T-cell (primary cell): ENCODE results near the gene ATL1. TPM values are rescaled to one million over a fixed set of nuclear protein-coding genes. Genes with fewer than 3 reads are reported as not detected.
"Not testable (repeated sequence)": the region's sequence is repeated elsewhere in the genome, so short reads cannot be mapped to it uniquely, and the experiment has no call there.

Experiments
- ATAC-seq, 4 experiments: fragments of 200-7000 bp in 3 of 4; fragments of 150-1000 bp in 1 of 4; cut with Tn5 transposase; replicated peaks in 1 of 4; 1 replicate in 3 of 4; 2 replicates in 1 of 4; pipeline ENCODE4 v1.10.0; 2021; ENCODE audit warnings: moderate library complexity in 3 of 4, mild to moderate bottlenecking in 2 of 4, moderate number of reproducible peaks in 1 of 4
- CTCF ChIA-PET, 2 donors: fragments of 300-600 bp; sonication (Branson Sonifier 250); formaldehyde crosslinking; loops; one replicate each; lab custom pipeline; 2022; ENCODE audit warnings: antibody characterized with exemption in 2 of 2; lab: Charles Lee
- POLR2A ChIA-PET, 2 donors: fragments of 300-600 bp; sonication (Branson Sonifier 250); formaldehyde crosslinking; loops; one replicate each; lab custom pipeline; 2022; ENCODE audit warnings: antibody characterized with exemption in 2 of 2; lab: Charles Lee
- DNase-seq, 35 experiments: peaks; one replicate each; pipeline versions ENCODE4 v3.0.0 to v3.0.0-alpha.2; 2013 to 2023
- H3K27ac ChIP-seq: one replicate; pipeline ENCODE4 v1.5.1; 2013; ENCODE audit warnings: low read length
- H3K27me3 ChIP-seq, 2 experiments: replicated peaks in 1 of 2; 1 replicate in 1 of 2; 2 replicates in 1 of 2; pipeline versions ENCODE4 v1.6.1 to v1.7.0; 2013; ENCODE audit warnings: low read length in 1 of 2, mixed read lengths in 1 of 2; ENCODE audit not compliant: control insufficient read depth in 2 of 2, insufficient read depth in 2 of 2; ENCODE audit errors: extremely low read depth in 1 of 2
- H3K36me3 ChIP-seq, 2 donors: 1 replicate in 1 of 2; 2 replicates in 1 of 2; pipeline versions ENCODE4 v1.6.1 to v1.7.0; 2013; ENCODE audit warnings: low read length in 1 of 2; ENCODE audit not compliant: control insufficient read depth in 2 of 2, insufficient read depth in 1 of 2; ENCODE audit errors: extremely low read depth in 1 of 2
- H3K4me1 ChIP-seq, 2 experiments: 1 replicate in 1 of 2; 2 replicates in 1 of 2; pipeline versions ENCODE4 v1.6.1 to v1.7.0; 2013; ENCODE audit warnings: low read length in 2 of 2, mixed read lengths in 1 of 2; ENCODE audit not compliant: insufficient read depth in 2 of 2, control insufficient read depth in 1 of 2; ENCODE audit errors: extremely low read depth in 1 of 2
- H3K4me3 ChIP-seq, 2 donors: 1 replicate in 1 of 2; 2 replicates in 1 of 2; pipeline versions ENCODE4 v1.5.1 to v1.7.0; 2013; ENCODE audit warnings: mild to moderate bottlenecking in 2 of 2, low read length in 1 of 2, moderate library complexity in 1 of 2; ENCODE audit not compliant: control insufficient read depth in 1 of 2; ENCODE audit errors: extremely low read depth in 1 of 2
- H3K9me3 ChIP-seq: 2 replicates; pipeline ENCODE4 v1.7.0; 2013
- H3K27ac Mint-ChIP-seq, 2 donors: one replicate each; pipeline ENCODE4 v1.8.0; 2020 to 2021; ENCODE audit warnings: mild to moderate bottlenecking in 2 of 2, mixed read lengths in 2 of 2
- H3K27me3 Mint-ChIP-seq, 2 donors: one replicate each; pipeline ENCODE4 v1.8.0; 2021 to 2022; ENCODE audit warnings: mixed read lengths in 2 of 2
- H3K36me3 Mint-ChIP-seq: one replicate; pipeline ENCODE4 v1.8.0; 2021; ENCODE audit warnings: mixed read lengths
- H3K4me1 Mint-ChIP-seq, 3 donors: one replicate each; pipeline ENCODE4 v1.8.0; 2020 to 2022; ENCODE audit warnings: mixed read lengths in 3 of 3, mild to moderate bottlenecking in 1 of 3
- H3K4me3 Mint-ChIP-seq, 3 donors: one replicate each; pipeline ENCODE4 v1.8.0; 2020 to 2022; ENCODE audit warnings: mild to moderate bottlenecking in 3 of 3, mixed read lengths in 3 of 3, moderate library complexity in 3 of 3
- H3K9me3 Mint-ChIP-seq, 3 donors: one replicate each; pipeline ENCODE4 v1.8.0; 2020 to 2022; ENCODE audit warnings: mixed read lengths in 3 of 3
- WGBS: methylation state at CpG from one replicate; pipeline ENCODE4 v1.1.5; 2013; ENCODE audit warnings: missing lambda C conversion rate; ENCODE audit not compliant: insufficient coverage; 5-methylcytosine and 5-hydroxymethylcytosine counted together
- total RNA-seq, 35 experiments: library from RNA in 6 of 35; stranded (reverse) in 6 of 35; fragments of 120-200 nt in 1 of 35; gene quantifications; one replicate each; pipeline versions ENCODE4 v1.2.1 to v1.2.4 and lab custom pipeline; 2013 to 2026

The ATL1 gene
- total RNA-seq, 5 donors from 2014 or later (not counting 1 experiment from before 2014, with no cell fraction given), result 1.2 to 3.2 (median 2.1) TPM

DNA sequence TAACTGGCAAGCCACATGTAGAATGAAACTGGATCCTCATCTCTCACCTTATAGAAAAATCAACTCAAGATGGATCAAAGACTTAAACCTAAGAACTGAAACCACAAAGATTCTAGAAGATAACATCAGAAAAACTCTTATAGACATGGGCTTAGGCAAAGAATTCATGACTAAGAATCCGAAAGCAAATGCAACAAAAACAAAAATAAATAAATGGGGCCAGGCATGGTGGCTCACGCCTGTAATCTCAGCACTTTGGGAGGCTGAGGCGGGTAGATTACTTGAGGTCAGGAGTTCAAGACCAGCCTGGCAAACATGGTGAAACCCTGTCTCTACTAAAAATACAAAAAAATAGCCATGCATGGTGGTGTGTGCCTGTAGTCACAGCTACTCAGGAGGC is 7.1 kb upstream of the ATL1 start:
- H3K4me1 ChIP-seq, DNase-seq, H3K4me3 ChIP-seq, POLR2A ChIA-PET, H3K4me1 Mint-ChIP-seq, H3K36me3 Mint-ChIP-seq, ATAC-seq, H3K27ac Mint-ChIP-seq, CTCF ChIA-PET, H3K9me3 ChIP-seq, H3K27me3 ChIP-seq, H3K36me3 ChIP-seq, H3K4me3 Mint-ChIP-seq, H3K27ac ChIP-seq: not testable (repeated sequence)
- Mint-ChIP-seq H3K9me3 (peaks cover 5 to 13% (median 12%) of the 10 kb centered on the region in 3 donors), H3K27me3 (peaks cover 33 to 38% of the 10 kb centered on the region in 2 donors)
- no CpG with 5 or more reads among the region's 3 CpGs for WGBS

DNA sequence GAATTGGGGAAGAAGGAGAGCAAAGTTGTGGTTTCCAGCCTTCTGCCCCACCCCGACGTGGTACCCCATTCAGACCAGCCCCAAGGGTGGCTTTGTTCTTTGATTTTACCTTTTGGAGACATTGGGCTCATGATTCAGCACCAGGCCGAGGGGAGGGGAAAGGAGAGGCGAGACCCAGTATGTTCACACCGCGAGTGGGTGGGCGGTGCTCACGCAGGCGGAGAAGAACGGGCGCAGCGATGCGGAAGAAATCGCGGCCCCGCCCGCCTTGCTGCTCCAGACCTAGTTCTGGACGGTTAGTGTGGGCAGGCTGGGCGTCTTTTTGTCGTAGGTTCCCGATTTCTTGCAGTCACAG is 963 bp downstream of the ATL1 start:
- Mint-ChIP-seq H3K36me3 (no peaks in the 10 kb centered on the region), H3K27ac (no peak overlapping the region)

DNA sequence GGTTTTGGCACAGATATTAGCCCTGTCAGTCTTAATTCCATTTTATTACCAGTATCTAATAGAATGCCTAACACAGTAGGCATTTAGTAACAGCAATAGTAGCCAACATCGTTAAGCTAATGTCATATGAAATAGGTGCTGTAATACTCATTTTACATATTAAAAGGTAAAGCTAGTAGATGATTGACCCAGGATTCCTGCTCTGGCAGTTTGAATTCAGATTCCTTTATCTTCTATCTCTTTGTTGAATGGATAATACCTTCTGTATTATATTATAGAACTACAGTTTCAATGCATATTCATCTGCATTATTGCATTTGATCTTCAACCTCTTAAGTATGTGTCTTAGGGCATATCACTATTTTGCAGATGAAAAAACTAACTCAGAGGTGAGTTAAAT is 2.9 kb downstream of the ATL1 start:
- Histone ChIP-seq H3K9me3 (no peaks in the 10 kb centered on the region), H3K36me3 (no peaks in the 10 kb centered on the region), H3K27me3 (peaks cover 0 to 18% of the 10 kb centered on the region in 2 experiments), H3K27ac (no peak overlapping the region), H3K4me1 (peaks cover 6 to 14% of the 10 kb centered on the region in 2 experiments), H3K4me3 (no peak overlapping the region)
- no peak overlapping the region for H3K4me3 Mint-ChIP-seq
- peaks cover 0 to 4% (median 0%) of the 10 kb centered on the region in 3 donors for H3K9me3 Mint-ChIP-seq
- DNase-seq (no peak), ATAC-seq (no peak)
- WGBS, result no CpG with 5 or more reads among the region's 1 CpG
- ChIA-PET POLR2A (no interaction called here), CTCF (interaction anchor here in 1 of 2 donors (0.5 to 0.6 kb wide), 2 partner anchors 34 to 139 kb away, joined by 3 to 5 read pairs; no protein-coding TSS in a partner anchor)
- peaks cover 8 to 13% (median 8%) of the 10 kb centered on the region in 3 donors for H3K4me1 Mint-ChIP-seq
- H3K27ac Mint-ChIP-seq, result no peak overlapping the region
- peaks cover 23 to 34% of the 10 kb centered on the region in 2 donors for H3K27me3 Mint-ChIP-seq
- H3K36me3 Mint-ChIP-seq, result no peaks in the 10 kb centered on the region

More for the DNA sequence above, 963 bp downstream of the ATL1 start:
- Histone ChIP-seq H3K27ac (no peak overlapping the region), H3K27me3 (peaks cover 0 to 22% of the 10 kb centered on the region in 2 experiments), H3K9me3 (no peaks in the 10 kb centered on the region), H3K36me3 (no peaks in the 10 kb centered on the region), H3K4me1 (peaks cover 6 to 14% of the 10 kb centered on the region in 2 experiments), H3K4me3 (peak overlapping the region; percentile 53 to 71)
- ChIA-PET POLR2A (no interaction called here), CTCF (interaction anchor here in 1 of 2 donors (1.5 kb wide), 1 partner anchor 18 kb away, joined by 5 read pairs; no protein-coding TSS in a partner anchor)
- H3K4me1 Mint-ChIP-seq, result peaks cover 8 to 13% (median 8%) of the 10 kb centered on the region in 3 donors
- ATAC-seq (peak; percentile 45 to 71 (median 56)), DNase-seq (peak in 27 of 35 experiments; percentile 4 to 43 (median 18))
- WGBS, result under 1% methylated on average over 14 of the region's 21 CpGs
- H3K4me3 Mint-ChIP-seq, result peak overlapping the region; percentile 74 to 77 (median 76)
- no peaks in the 10 kb centered on the region for H3K9me3 Mint-ChIP-seq
- peaks cover 31 to 48% of the 10 kb centered on the region in 2 donors for H3K27me3 Mint-ChIP-seq

DNA sequence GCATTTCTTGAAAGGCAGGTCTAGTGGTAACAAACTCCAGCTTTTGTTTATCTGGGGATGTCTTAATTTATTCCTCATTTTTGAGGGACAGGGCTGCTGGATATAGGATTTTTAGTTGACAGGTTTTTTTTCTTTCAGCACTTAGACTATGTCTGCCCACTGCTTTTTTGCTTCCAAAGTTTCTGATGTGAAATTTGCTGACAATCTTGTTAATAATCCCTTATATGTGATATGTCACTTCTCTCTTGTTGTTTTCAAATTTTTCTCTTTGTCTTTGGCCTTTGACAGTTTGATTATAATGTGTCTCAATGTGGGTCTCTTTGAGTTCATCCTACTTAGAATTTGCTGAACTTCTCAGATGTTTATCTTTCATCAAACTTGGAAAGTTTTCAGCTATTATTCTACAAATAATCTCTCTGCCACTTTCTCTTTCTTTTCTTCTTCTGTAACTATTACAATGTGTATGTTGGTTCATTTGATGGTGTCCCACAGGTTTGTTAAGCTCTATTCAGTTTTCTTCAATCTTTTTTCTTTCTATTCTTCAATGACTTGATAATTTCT is 9.8 kb downstream of the ATL1 start:
- no peak overlapping the region for H3K4me3 Mint-ChIP-seq
- H3K4me1 Mint-ChIP-seq, result no peaks in the 10 kb centered on the region
- peaks cover 24% of the 10 kb centered on the region for H3K36me3 Mint-ChIP-seq
- ChIA-PET CTCF (no interaction called here), POLR2A (interaction anchor here in 1 of 2 donors (0.6 kb wide), 1 partner anchor 283 kb away, joined by 7 read pairs; no protein-coding TSS in a partner anchor)
- Histone ChIP-seq H3K27me3 (no peaks in the 10 kb centered on the region), H3K27ac (no peak overlapping the region), H3K9me3 (no peaks in the 10 kb centered on the region), H3K36me3 (no peaks in the 10 kb centered on the region), H3K4me1 (no peaks in the 10 kb centered on the region), H3K4me3 (no peak overlapping the region)
- ATAC-seq (no peak), DNase-seq (no peak)
- no peaks in the 10 kb centered on the region for H3K27me3 Mint-ChIP-seq
- no peak overlapping the region for H3K27ac Mint-ChIP-seq
- peaks cover 10 to 39% (median 19%) of the 10 kb centered on the region in 3 donors for H3K9me3 Mint-ChIP-seq

DNA sequence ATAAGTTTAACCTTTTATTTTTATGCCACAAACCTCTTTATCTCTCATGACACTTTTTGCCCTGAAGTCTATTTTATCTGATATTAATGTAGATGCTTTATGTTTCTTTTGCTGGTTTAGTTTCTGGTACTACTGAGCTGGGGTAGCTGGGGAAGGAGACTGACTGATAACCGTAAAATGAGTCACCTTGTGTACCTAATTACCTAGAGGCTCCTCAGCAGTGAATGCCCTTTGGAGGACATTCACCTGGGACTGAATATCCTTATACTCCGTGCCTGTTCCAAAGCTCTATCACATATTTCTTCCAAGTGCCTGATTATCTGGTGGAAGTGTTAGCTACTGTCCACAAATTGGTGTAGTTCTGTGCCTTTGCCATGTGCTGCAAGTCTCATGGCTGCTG is 13.9 kb downstream of the ATL1 start:
- Histone ChIP-seq H3K36me3 (no peaks in the 10 kb centered on the region), H3K4me3 (no peak overlapping the region), H3K4me1 (no peaks in the 10 kb centered on the region), H3K9me3 (no peaks in the 10 kb centered on the region), H3K27ac (no peak overlapping the region), H3K27me3 (no peaks in the 10 kb centered on the region)
- no peak overlapping the region for H3K27ac Mint-ChIP-seq
- peaks cover 20% of the 10 kb centered on the region for H3K36me3 Mint-ChIP-seq
- no peak overlapping the region for H3K4me3 Mint-ChIP-seq
- H3K27me3 Mint-ChIP-seq, result no peaks in the 10 kb centered on the region
- DNase-seq (no peak), ATAC-seq (no peak)
- ChIA-PET POLR2A (no interaction called here), CTCF (no interaction called here)
- no peaks in the 10 kb centered on the region for H3K4me1 Mint-ChIP-seq
- no CpG with 5 or more reads among the region's 2 CpGs for WGBS
- peaks cover 10 to 27% (median 17%) of the 10 kb centered on the region in 3 donors for H3K9me3 Mint-ChIP-seq

DNA sequence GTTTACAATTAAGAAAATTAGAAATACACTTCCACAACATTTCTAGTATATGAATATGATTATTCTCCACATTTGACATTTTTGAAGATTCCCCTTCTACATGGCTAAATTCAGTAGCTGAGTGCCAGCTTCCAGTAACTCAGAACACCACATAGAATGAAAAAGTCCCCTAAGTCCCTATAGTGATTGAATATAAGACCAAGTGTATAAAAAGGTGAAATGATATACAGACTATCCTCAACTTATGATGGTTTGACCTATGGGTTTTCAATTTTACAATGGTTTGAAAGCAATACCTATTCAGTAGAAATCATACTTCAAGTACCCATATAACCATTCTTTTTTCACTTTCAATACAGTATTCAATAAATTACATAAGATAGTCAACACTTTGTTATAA is 15.8 kb downstream of the ATL1 start:
- no peak for ATAC-seq

More for the DNA sequence above, 15.8 kb downstream of the ATL1 start:
- no peaks in the 10 kb centered on the region for H3K27me3 ChIP-seq
- POLR2A ChIA-PET, result no interaction called here
- Mint-ChIP-seq H3K9me3 (peaks cover 0 to 12% (median 5%) of the 10 kb centered on the region in 3 donors), H3K27ac (no peak overlapping the region), H3K4me1 (no peaks in the 10 kb centered on the region), H3K27me3 (no peaks in the 10 kb centered on the region), H3K4me3 (no peak overlapping the region), H3K36me3 (peaks cover 16% of the 10 kb centered on the region)
- no peak overlapping the region for H3K27ac ChIP-seq
- CTCF ChIA-PET, result no interaction called here
- no peak overlapping the region for H3K4me3 ChIP-seq
- H3K36me3 ChIP-seq, result no peaks in the 10 kb centered on the region
- no peaks in the 10 kb centered on the region for H3K4me1 ChIP-seq
- H3K9me3 ChIP-seq, result no peaks in the 10 kb centered on the region
- no peak for DNase-seq
